K562 (cell line): ENCODE data around the gene NPB. TPM values are rescaled to one million over a fixed set of nuclear protein-coding genes. Genes with fewer than 3 reads are reported as not detected.

Experiments used
- ARID1B ChIP-seq: fragments of 450-650 bp; IDR thresholded peaks from 2 replicates; pipeline ENCODE4 v1.6.1; 2016; ENCODE audit warnings: antibody characterized with exemption, mild to moderate bottlenecking, inconsistent platforms
- ASH1L ChIP-seq: fragments of 450-650 bp; IDR thresholded peaks from 2 replicates; pipeline ENCODE4 v1.6.1; 2018; ENCODE audit warnings: borderline replicate concordance, mild to moderate bottlenecking, low read depth; ENCODE audit not compliant: partially characterized antibody
- EP400 ChIP-seq: fragments of 450-650 bp; IDR thresholded peaks from 2 replicates; pipeline ENCODE4 v1.6.1; 2017; ENCODE audit warnings: antibody characterized with exemption, mild to moderate bottlenecking, moderate library complexity
- ETV5 ChIP-seq: sonication (generic); formaldehyde crosslinking; IDR thresholded peaks from 2 replicates; pipeline ENCODE4 v1.4.0; 2020; ENCODE audit warnings: low read depth, mild to moderate bottlenecking, missing genetic modification reagents
- FOXK1 ChIP-seq: sonication (generic); formaldehyde crosslinking; IDR thresholded peaks from 2 replicates; pipeline ENCODE4 v1.8.0; 2022; ENCODE audit warnings: missing genetic modification reagents, mild to moderate bottlenecking, borderline replicate concordance
- HNRNPK ChIP-seq: fragments of 200-400 bp; formaldehyde crosslinking; IDR thresholded peaks from one replicate; pipeline ENCODE4 v1.6.1; 2018; ENCODE audit warnings: mild to moderate bottlenecking, low read depth, low read length; ENCODE audit not compliant: poor library complexity, severe bottlenecking
- IFI16 ChIP-seq: fragments of 250-450 bp; sonication (Bioruptor Pico); IDR thresholded peaks from 2 replicates; pipeline ENCODE4 v2.1.2; 2022; ENCODE audit warnings: mild to moderate bottlenecking, inconsistent platforms
- KHSRP ChIP-seq: fragments of 450-650 bp; IDR thresholded peaks from 2 replicates; pipeline ENCODE4 v1.6.1; 2017
- MECOM ChIP-seq: fragments of 250-450 bp; sonication (Bioruptor Pico); IDR thresholded peaks from 2 replicates; pipeline ENCODE4 v1.8.0; 2022; ENCODE audit warnings: inconsistent platforms
- MGA ChIP-seq: fragments of 450-650 bp; IDR thresholded peaks from 2 replicates; pipeline ENCODE4 v1.6.1; 2016; ENCODE audit warnings: mild to moderate bottlenecking, moderate library complexity
- NBN ChIP-seq: fragments of 450-650 bp; IDR thresholded peaks from 2 replicates; pipeline ENCODE4 v1.6.1; 2016; ENCODE audit warnings: low read depth, mild to moderate bottlenecking
- RBM15 ChIP-seq: fragments of 200-400 bp; formaldehyde crosslinking; IDR thresholded peaks from 2 replicates; pipeline ENCODE4 v1.6.1; 2018; ENCODE audit warnings: mild to moderate bottlenecking, low read length, moderate library complexity; ENCODE audit not compliant: insufficient read depth
- SNRNP70 ChIP-seq: fragments of 200-400 bp; formaldehyde crosslinking; optimal IDR thresholded peaks from 2 replicates; pipeline ENCODE3; 2017; ENCODE audit warnings: low read depth, low read length
- TBL1XR1 ChIP-seq, 2 experiments: IDR thresholded peaks; 2 replicates each; pipeline ENCODE4 v1.6.1; 2012; ENCODE audit warnings: improper control_type of control experiment in 2 of 2, low read length in 2 of 2, mild to moderate bottlenecking in 1 of 2
- TRIM28 ChIP-seq: fragments of 450-650 bp; IDR thresholded peaks from 2 replicates; pipeline ENCODE4 v1.6.1; 2017
- ZC3H8 ChIP-seq: fragments of 450-650 bp; IDR thresholded peaks from 2 replicates; pipeline ENCODE4 v1.6.1; 2017
- ZNF589 ChIP-seq: fragments of 200-800 bp; sonication (Bioruptor generic); IDR thresholded peaks from 2 replicates; pipeline ENCODE4 v1.6.1; 2016; ENCODE audit warnings: low read depth, missing genetic modification characterization, missing compliant biosample characterization
- ZNF79 ChIP-seq: fragments of 250-450 bp; sonication (Bioruptor Pico); IDR thresholded peaks from 2 replicates; pipeline ENCODE4 v1.4.0; 2020; ENCODE audit warnings: low read depth, mild to moderate bottlenecking, moderate library complexity
- ZSCAN32 ChIP-seq: fragments of 450-650 bp; formaldehyde crosslinking; IDR thresholded peaks from 2 replicates; pipeline ENCODE4 v1.4.0; 2020; ENCODE audit warnings: mild to moderate bottlenecking, moderate library complexity
- polyA plus RNA-seq, 8 experiments: library from polyadenylated mRNA; depleted of rRNA in 4 of 8; stranded (reverse) in 5 of 8; unstranded in 3 of 8; fragments of >200 nt; fragmentation: Nextera tagmentation in 2 of 8; fragmentation: Illumina TruSeq in 1 of 8; extraction: Ambion mirVana in 2 of 8; extraction: Trizol in 1 of 8; gene quantifications; 2 replicates each; pipeline versions ENCODE4 v1.2.1 to v1.2.3, GENCODE V29; 2011 to 2014; ENCODE audit warnings: inconsistent platforms in 1 of 8, missing spikeins in 1 of 8
- total RNA-seq, 7 experiments: library from RNA; depleted of rRNA in 6 of 7; stranded (reverse); fragments of >200 nt in 6 of 7; fragmentation: Illumina TruSeq in 2 of 7; extraction: Trizol in 2 of 7; gene quantifications; 2 replicates each; pipeline versions ENCODE4 v1.2.1 to v1.2.3, GENCODE V29; 2011 to 2021; ENCODE audit warnings: low replicate concordance in 1 of 7

NPB gene
- total and polyA plus RNA-seq, 9 of the 15 experiments (the other 6 are each of a cell fraction or from before 2014, with no cell fraction given) = 0.03 to 0.61 (median 0.14) TPM; not detected in 2

GRCh38 chr17:81926451-81927151 lies 24.6 kb downstream of the NPB start (continued):
- TF ChIP-seq MGA = no peak; the same call in 1 of the 2 replicates
- peak; percentile 85 for TF ChIP-seq EP400
- TF ChIP-seq ZSCAN32 = no peak
- TF ChIP-seq FOXK1 (CRISPR knock-in tag) = no peak
- no peak for TF ChIP-seq ASH1L
- no peak for TF ChIP-seq NBN
- no peak for TF ChIP-seq IFI16 (CRISPR knock-in tag)
- TF ChIP-seq ZNF79 (CRISPR knock-in tag) = no peak
- TF ChIP-seq ARID1B = peak; percentile 76
- TF ChIP-seq ZC3H8 = no peak
- no peak for TF ChIP-seq HNRNPK
- no peak for TF ChIP-seq TRIM28
- no peak for TF ChIP-seq MECOM (CRISPR knock-in tag)
- TF ChIP-seq TBL1XR1 (IDR thresholded peaks at IDR 0.05; ENCODE audit: low read length in 2 of 2) = peak in 1 of 2 experiments; percentile 6; a peak in 2 of 4 replicates
- TF ChIP-seq SNRNP70 = no peak
- TF ChIP-seq ETV5 (CRISPR knock-in tag) = 0 out of 2 replicates have a peak, but pooled peaks have one; percentile 16
- no peak for TF ChIP-seq ZNF589
- no peak for TF ChIP-seq KHSRP
- TF ChIP-seq RBM15 = no peak
